Large intestine (tissue), 3 donors: ENCODE measurements around the gene SYT1. TPM values are rescaled to one million over a fixed set of nuclear protein-coding genes. Genes with fewer than 3 reads are reported as not detected.

Experiments used
- DNase-seq, 2 donors: peaks; one replicate each; pipeline versions ENCODE4 v3.0.0 to v3.0.0-alpha.2; 2013
- H3K27ac ChIP-seq: one replicate; pipeline ENCODE4 v1.5.1; 2013; ENCODE audit warnings: low read length
- H3K27me3 ChIP-seq: 2 replicates; pipeline ENCODE4 v1.6.1; 2013; ENCODE audit warnings: low read length; ENCODE audit not compliant: control insufficient read depth, insufficient read depth
- H3K36me3 ChIP-seq: 2 replicates; pipeline ENCODE4 v1.6.1; 2013; ENCODE audit warnings: low read length; ENCODE audit not compliant: control insufficient read depth, insufficient read depth
- H3K4me1 ChIP-seq: one replicate; pipeline ENCODE4 v1.6.1; 2013; ENCODE audit warnings: low read length; ENCODE audit not compliant: control insufficient read depth, insufficient read depth
- H3K4me3 ChIP-seq: one replicate; pipeline ENCODE4 v1.5.1; 2013; ENCODE audit warnings: low read length
- H3K9me3 ChIP-seq: one replicate; pipeline ENCODE4 v1.6.1; 2013; ENCODE audit warnings: mild to moderate bottlenecking, low read depth, low read length, moderate library complexity; ENCODE audit not compliant: control insufficient read depth
- WGBS: methylation state at CpG from one replicate; pipeline ENCODE4 v1.1.5; 2013; ENCODE audit warnings: low lambda C conversion rate; ENCODE audit not compliant: insufficient coverage; 5-methylcytosine and 5-hydroxymethylcytosine counted together
- polyA plus RNA-seq: library from polyadenylated mRNA; unstranded; fragments of 120-200 nt; gene quantifications from one replicate; pipeline ENCODE4 v1.2.1, GENCODE V29; 2013

The SYT1 gene
- polyA plus RNA-seq, 1 donor: 12.6 TPM

GRCh38 chr12:79073506-79073905 is 208.9 kb downstream of the SYT1 start:
- no peaks in the 10 kb centered on the region for H3K4me1 ChIP-seq
- H3K27ac ChIP-seq: no peak overlapping the region
- DNase-seq: no peak
- WGBS: no CpG with 5 or more reads among the region's 2 CpGs
- no peaks in the 10 kb centered on the region for H3K27me3 ChIP-seq
- no peaks in the 10 kb centered on the region for H3K9me3 ChIP-seq
- no peak overlapping the region for H3K4me3 ChIP-seq
- H3K36me3 ChIP-seq: no peaks in the 10 kb centered on the region

GRCh38 chr12:79082595-79082994 is 218.0 kb downstream of the SYT1 start:
- H3K27ac ChIP-seq: no peak overlapping the region
- DNase-seq: no peak
- no peak overlapping the region for H3K4me3 ChIP-seq
- no peaks in the 10 kb centered on the region for H3K36me3 ChIP-seq
- 100% methylated on average over 1 of the region's 1 CpG for WGBS
- no peaks in the 10 kb centered on the region for H3K27me3 ChIP-seq
- no peaks in the 10 kb centered on the region for H3K9me3 ChIP-seq
- H3K4me1 ChIP-seq: no peaks in the 10 kb centered on the region

DNA sequence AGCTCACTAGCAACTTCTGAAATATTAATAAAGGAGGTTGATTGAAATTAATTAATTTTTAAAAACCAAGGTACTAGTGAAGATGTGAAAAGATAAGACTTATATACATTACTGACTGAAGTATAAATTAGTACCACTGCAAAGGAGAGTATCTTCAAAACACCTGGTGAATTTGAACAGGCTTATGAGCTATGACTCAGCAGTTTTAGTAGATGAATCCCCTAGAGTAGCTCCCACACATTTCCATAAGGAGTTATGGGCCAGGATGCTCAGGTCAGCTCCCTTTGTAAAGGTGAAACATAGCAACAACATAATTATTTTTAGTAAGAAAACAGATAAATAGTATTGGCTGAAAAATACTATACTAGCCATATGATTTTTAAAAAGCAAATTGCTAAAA is 218.6 kb downstream of the SYT1 start:
- no peak for DNase-seq
- H3K9me3 ChIP-seq: no peaks in the 10 kb centered on the region
- H3K4me3 ChIP-seq: no peak overlapping the region
- H3K27ac ChIP-seq: no peak overlapping the region
- no peaks in the 10 kb centered on the region for H3K4me1 ChIP-seq
- no peaks in the 10 kb centered on the region for H3K36me3 ChIP-seq
- no peaks in the 10 kb centered on the region for H3K27me3 ChIP-seq

DNA sequence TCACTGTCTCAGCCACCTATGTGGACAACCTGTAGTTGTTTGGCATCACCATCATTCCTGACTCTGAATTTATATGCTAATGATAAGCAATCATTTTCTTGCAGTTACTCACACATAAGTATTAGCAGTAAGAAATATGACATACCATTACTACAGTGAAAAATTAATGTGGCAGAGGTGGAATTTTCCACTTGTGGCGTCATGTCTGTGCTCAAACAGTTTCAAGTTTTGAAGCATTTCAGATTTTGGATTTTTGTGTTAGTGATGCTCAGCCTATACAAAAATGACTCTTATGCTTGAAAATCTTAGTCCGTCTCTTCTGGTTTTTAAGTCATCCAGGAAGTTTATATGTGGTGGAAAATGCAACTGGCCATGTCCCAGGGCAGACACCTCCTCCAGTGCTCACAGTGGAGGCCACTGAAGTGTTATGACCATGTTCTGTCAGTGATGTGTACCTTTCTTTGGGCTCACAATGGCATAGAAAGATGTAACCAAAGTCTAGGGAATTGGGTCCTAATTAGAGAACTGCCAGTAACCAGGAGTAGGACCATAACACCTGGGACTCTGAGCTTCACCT is 220.6 kb downstream of the SYT1 start:
- no peaks in the 10 kb centered on the region for H3K9me3 ChIP-seq
- no peaks in the 10 kb centered on the region for H3K4me1 ChIP-seq
- no peak for DNase-seq
- H3K4me3 ChIP-seq: no peak overlapping the region
- H3K27me3 ChIP-seq: no peaks in the 10 kb centered on the region
- H3K27ac ChIP-seq: no peak overlapping the region
- no peaks in the 10 kb centered on the region for H3K36me3 ChIP-seq
- WGBS: no CpG with 5 or more reads among the region's 2 CpGs

DNA sequence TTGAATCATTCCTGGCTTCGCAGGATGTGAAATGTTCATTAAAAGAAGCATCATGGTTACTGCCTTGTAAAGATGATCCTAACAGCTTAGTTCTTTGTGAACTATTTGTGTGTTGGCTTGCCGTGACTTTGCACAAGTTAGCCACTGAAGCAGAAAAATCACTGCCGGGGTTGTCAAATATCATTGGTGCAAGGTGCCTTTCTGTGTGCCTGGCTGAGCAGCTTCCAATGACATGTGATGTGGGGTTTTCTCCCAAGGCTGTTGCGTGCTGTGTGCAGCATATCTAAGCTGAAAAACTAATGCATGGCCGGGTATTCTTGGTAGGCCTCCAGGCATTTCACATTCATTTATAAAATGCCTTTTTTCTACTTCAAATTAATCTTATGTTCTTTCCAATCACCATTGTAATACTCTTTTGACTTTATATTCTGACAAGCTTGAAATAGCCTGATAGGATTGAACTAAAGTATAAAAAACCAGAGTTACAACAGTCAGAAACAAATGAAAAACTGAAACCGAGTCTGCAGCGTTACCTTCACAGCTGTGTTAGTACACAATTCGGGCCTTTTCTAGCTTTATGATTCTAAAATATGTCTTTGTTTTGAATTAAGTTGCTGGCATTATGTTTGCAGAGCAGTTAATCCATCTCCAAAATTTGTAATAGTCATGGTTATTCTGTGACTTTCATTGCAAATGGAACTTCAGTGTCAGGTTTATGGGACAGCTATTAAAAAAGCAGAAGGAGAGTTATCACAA is 222.1 kb downstream of the SYT1 start:
- 90% methylated on average over 5 of the region's 8 CpGs for WGBS
- no peak for DNase-seq
- no peak overlapping the region for H3K4me3 ChIP-seq
- H3K36me3 ChIP-seq: no peaks in the 10 kb centered on the region
- no peak overlapping the region for H3K27ac ChIP-seq
- no peaks in the 10 kb centered on the region for H3K27me3 ChIP-seq
- H3K9me3 ChIP-seq: no peaks in the 10 kb centered on the region
- no peaks in the 10 kb centered on the region for H3K4me1 ChIP-seq

DNA sequence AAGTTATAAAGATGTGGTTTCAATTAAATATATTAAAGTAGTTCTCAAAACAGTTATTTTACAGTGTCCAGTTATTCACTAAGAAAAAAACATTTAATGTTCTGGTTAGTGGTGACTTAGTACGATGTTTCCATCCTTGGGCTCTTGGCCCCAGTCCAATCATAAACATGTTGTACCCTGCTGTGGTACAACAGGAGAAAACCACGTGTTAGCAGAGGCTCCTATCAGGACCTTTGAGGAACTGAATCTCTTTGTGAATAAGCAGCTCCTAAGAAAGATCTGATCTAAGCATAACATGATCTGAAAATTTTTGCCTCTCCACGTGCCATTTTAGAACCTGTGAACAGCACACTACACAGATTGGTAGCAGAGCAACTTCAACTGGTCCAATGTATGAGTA is 234.0 kb downstream of the SYT1 start:
- WGBS: 100% methylated on average over 1 of the region's 3 CpGs
- no peaks in the 10 kb centered on the region for H3K36me3 ChIP-seq
- H3K9me3 ChIP-seq: no peaks in the 10 kb centered on the region
- no peaks in the 10 kb centered on the region for H3K27me3 ChIP-seq
- H3K4me1 ChIP-seq: no peaks in the 10 kb centered on the region
- no peak overlapping the region for H3K4me3 ChIP-seq
- no peak for DNase-seq
- no peak overlapping the region for H3K27ac ChIP-seq

GRCh38 chr12:79108962-79109361 is 244.4 kb downstream of the SYT1 start:
- no peak overlapping the region for H3K27ac ChIP-seq
- H3K4me3 ChIP-seq: no peak overlapping the region
- H3K4me1 ChIP-seq: no peaks in the 10 kb centered on the region
- no peaks in the 10 kb centered on the region for H3K9me3 ChIP-seq
- peak in 1 of 2 donors; percentile 42 for DNase-seq
- WGBS: no CpG with 5 or more reads among the region's 2 CpGs
- no peaks in the 10 kb centered on the region for H3K27me3 ChIP-seq
- H3K36me3 ChIP-seq: no peaks in the 10 kb centered on the region

DNA sequence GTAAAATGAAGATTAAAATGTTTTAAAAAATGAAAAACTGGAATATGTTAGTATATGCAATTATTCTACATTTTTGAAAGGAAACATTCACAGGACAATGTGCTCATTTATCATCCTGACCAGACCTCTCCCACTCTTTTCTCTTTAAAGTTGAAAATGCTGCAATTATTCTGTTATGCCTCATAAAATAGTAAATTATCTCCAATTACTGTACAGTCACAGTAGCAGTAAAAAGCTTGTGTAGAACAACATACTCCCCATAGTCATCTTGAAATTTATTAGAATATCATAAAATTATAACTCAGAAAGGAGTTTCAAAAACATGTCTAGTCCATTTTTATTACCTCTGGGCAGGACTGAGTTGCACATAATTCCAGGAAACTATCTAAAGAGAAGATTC is 250.3 kb downstream of the SYT1 start:
- no peaks in the 10 kb centered on the region for H3K36me3 ChIP-seq
- no peaks in the 10 kb centered on the region for H3K27me3 ChIP-seq
- DNase-seq: no peak
- H3K4me3 ChIP-seq: no peak overlapping the region
- H3K27ac ChIP-seq: no peak overlapping the region
- H3K9me3 ChIP-seq: no peaks in the 10 kb centered on the region
- H3K4me1 ChIP-seq: no peaks in the 10 kb centered on the region

- no peaks in the 10 kb centered on the region for H3K27me3 ChIP-seq
Observed at GRCh38 chr12:79115743-79116142, 251.2 kb downstream of the SYT1 start.

GRCh38 chr12:79119796-79120195 is 255.2 kb downstream of the SYT1 start:
- H3K4me1 ChIP-seq: no peaks in the 10 kb centered on the region
- H3K4me3 ChIP-seq: no peak overlapping the region
- no peaks in the 10 kb centered on the region for H3K36me3 ChIP-seq
- H3K27ac ChIP-seq: no peak overlapping the region
- no peaks in the 10 kb centered on the region for H3K27me3 ChIP-seq
- DNase-seq: no peak
- WGBS: no CpG with 5 or more reads among the region's 4 CpGs
- no peaks in the 10 kb centered on the region for H3K9me3 ChIP-seq

More at GRCh38 chr12:79115743-79116142, 251.2 kb downstream of the SYT1 start:
- Histone ChIP-seq H3K36me3 (no peaks in the 10 kb centered on the region), H3K4me1 (no peaks in the 10 kb centered on the region), H3K9me3 (no peaks in the 10 kb centered on the region), H3K4me3 (no peak overlapping the region), H3K27ac (no peak overlapping the region)
- no peak for DNase-seq

DNA sequence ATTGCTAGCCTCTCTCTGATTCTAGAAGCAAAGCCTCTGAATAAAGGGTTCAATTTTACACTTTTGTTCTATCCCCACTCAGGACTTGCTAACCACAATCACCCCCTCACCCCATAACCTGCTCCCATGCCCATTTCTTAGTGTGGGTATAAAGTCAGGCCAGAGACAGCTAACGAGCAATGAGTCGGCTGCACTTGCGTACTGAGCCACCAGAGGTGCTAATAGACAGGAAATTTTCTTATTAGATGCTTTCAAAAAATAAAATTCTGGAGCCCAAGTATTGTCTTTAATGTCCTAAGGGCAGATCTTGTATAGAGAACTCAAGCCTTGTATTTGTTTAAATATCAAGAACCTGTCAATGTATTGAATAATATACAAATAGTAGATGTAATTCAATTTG is 256.9 kb downstream of the SYT1 start:
- H3K9me3 ChIP-seq: no peaks in the 10 kb centered on the region
- 100% methylated on average over 1 of the region's 3 CpGs for WGBS
- no peak overlapping the region for H3K27ac ChIP-seq
- no peaks in the 10 kb centered on the region for H3K27me3 ChIP-seq
- DNase-seq: no peak
- H3K4me3 ChIP-seq: no peak overlapping the region
- H3K36me3 ChIP-seq: no peaks in the 10 kb centered on the region
- H3K4me1 ChIP-seq: no peaks in the 10 kb centered on the region
